Stimulated activated CD8-positive, alpha-beta memory T cell treated with anti-CD3 and anti-CD28 coated beads, Interleukin-12 subunit alpha, Interleukin-12 subunit beta, amount 100 ng/mL, for 24 hours (primary cell): ENCODE results near the gene NMUR1.
A peak's percentile ranks its signal among the peaks of the same experiment; 100 is the strongest.
"Not testable (repeated sequence)": the region's sequence is repeated elsewhere in the genome, so short reads cannot be mapped to it uniquely, and the experiment has no call there.

ENCODE experiments used
- DNase-seq: peaks from one replicate; pipeline ENCODE4 v3.0.0-alpha.2; 2020; ENCODE audit errors: extremely low read depth

NMUR1 gene, protein sequence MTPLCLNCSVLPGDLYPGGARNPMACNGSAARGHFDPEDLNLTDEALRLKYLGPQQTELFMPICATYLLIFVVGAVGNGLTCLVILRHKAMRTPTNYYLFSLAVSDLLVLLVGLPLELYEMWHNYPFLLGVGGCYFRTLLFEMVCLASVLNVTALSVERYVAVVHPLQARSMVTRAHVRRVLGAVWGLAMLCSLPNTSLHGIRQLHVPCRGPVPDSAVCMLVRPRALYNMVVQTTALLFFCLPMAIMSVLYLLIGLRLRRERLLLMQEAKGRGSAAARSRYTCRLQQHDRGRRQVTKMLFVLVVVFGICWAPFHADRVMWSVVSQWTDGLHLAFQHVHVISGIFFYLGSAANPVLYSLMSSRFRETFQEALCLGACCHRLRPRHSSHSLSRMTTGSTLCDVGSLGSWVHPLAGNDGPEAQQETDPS

DNA sequence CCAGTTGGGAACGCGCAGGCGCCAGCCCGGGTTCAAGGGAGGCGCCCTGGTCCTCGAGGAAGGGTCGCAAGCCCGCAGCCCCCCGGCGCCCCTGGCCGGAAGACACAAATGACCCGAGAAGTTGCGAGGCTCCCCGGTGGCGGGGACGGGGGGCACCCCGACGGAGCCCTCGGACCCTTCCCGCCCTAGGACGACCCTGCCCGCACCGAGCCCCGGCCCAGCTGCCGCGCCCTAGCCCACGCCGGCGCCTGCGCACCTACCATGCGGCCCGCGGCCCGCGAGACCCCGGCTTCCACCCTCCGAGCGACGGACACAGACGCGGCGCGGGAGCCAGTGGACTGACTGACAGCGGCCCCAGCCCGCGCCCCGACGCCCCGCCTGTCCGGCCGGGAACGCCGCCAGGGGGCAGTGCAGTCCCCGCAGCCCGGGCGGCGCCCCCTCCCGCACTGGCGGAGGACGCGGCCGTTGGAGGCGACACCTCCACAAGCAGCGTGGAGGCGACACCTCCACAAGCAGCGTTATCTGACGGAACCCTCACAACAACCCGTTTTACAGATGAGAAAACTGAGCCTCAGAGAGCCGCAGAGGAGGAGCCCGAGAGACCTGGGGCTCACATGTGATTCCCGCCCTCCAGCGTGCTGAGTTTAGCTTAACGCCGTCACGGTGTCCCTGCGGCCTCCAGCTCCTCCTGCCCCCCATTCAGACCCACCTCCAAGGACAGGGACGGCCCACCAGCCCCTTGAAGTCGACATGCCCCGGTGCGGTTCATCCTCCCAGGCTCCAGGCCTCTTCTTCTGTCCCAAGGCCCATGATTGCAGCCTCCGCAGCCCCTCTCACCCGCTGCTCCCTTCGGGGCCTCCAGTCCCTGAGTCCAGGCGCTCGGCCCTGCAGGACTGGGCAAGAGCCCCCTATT is at the start of gene NMUR1:
Gene NMUR1, minus strand, starts transcription at position 347 of the 913 bp plus-strand sequence. Its CDS starts 84 bp downstream, at position 263.
- DNase-seq, result peak; percentile 43

DNA sequence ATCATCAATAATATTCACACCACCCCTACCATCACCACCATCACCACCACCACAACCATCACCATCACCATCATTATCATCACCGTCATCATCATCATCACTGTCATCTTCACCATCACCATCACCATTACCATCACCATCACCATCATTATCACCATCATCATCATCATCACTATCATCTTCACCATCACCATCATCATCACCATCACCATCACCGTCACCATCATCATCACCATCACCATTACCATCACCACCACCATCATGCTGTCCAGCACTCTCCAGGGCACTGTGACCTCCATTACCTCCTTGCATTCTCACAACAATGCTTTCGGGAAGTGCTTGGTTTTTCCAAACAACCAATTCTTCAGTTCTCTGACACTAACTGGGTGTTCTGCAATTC is 49.3 kb upstream of the NMUR1 start:
- no peak for DNase-seq

DNA sequence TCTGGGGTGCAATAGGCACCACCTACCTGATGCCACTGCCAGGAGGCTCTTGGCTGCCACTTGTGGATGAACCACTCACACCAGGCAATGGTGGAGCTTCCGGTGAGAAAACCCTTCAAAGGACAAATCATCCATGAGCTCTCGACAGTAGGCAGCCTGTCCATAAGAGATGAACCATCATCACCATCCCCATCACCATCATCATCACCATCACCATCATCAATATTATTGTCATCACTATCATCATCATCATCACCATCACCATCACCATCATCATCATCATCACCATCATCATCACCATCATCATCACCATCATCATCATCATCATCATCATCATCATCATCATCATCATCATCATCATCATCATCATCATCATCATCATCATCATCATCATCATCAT is 48.4 kb upstream of the NMUR1 start:
- DNase-seq, result not testable (repeated sequence)

DNA sequence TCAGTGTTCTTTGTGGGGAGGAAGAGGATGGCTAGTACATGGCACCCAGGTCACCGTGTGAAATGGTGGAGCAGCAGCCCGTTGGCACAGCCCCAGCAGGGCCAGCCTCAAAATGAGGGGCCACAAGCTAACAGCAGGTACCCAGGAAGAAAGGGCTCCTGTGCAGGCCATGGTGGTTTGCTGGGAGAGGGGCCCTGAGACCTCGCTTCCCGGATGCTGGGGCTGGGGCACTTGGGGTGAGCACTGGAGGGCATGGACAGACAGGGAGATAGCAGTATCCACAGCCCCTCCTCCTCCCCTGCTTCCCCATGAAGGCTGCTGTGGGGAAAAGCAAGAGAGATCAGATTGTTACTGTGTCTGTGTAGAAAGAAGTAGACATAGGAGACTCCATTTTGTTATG is 46.2 kb upstream of the NMUR1 start:
- DNase-seq, result no peak

DNA sequence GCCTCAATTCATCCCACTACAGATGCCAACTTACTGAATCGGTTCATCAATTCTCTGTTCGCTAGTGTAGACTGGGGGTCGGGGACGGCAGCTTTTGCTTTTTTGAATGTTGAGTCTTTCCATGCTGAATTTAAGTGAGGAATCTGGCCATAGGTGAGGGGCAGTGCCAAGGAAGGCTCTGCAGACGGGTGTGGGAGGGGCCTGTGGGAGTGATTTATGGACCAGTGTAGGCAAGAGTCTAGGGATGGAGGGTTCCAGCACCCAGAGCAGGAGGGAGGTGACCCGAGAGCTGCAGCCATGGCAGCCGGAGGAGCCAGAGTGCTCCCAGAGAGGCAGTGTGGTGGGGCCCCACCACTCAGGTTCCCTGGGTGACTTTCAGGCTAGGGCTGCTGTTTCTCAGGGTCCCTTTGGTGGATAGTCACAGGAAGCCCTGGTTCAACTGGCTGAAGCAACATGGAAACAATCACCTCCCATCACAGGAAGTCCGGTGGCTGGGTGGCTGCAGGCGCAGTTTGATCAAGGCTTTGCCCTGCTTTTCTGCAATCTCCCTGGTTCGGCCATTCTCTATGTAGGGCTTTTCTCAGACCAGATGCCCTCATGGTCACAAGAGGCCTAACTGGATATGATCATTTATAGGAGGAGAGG is 45.5 kb upstream of the NMUR1 start:
- no peak for DNase-seq

DNA sequence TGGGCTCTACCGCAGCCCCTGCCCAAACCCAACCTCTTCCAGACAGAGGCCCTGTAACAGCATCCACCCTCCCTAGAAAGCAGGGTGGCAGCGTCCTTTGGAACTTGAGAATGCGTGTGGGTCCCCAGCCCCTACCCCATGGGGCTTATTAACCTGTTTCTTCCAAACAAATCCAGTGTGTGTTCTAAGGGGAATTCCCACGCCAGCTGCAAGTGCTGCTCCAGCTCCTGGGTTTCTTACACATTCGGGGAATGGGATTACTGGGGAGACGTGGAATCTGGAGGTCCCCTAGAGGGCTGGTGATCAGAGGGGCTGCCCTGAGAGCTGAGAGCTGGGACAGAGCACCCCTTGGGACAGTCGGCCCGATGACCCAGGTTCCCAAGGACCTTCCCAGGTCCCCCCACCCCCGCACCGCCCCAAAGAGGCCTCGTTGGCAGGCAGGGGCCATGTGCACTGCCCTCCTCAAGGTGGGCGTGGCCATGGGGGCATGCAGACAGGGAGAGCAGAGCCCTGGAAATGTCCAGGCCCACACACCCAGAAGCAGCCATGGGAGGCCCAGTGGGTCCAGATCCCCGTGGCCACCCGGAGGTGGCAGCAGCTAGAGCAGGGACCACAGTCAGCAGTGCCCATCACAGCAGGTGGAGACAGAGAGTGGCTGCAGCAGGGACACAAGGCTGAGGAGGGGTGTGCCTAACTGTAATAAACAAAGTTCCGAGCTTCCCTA is 43.6 kb upstream of the NMUR1 start:
- no peak for DNase-seq

DNA sequence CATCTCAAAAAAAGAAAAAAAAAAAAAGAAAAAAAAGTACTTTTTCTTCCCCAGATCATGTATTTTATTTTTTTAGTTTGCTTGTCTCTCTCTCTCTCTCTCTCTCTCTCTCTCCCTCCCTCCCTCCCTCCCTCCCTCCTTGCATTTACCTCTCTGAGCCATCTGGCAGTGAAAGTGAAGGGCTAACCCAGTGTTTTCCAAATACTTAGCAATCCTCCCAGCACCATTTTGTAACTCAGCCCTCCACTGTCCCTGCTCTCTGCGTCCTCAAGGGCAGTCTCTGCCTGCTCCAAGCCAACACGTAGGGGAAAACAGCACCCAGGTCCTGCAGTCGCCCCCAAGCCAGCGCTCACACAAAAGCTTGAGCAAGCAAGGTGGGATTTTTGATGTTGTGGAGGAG is 42.9 kb upstream of the NMUR1 start:
- no peak for DNase-seq

DNA sequence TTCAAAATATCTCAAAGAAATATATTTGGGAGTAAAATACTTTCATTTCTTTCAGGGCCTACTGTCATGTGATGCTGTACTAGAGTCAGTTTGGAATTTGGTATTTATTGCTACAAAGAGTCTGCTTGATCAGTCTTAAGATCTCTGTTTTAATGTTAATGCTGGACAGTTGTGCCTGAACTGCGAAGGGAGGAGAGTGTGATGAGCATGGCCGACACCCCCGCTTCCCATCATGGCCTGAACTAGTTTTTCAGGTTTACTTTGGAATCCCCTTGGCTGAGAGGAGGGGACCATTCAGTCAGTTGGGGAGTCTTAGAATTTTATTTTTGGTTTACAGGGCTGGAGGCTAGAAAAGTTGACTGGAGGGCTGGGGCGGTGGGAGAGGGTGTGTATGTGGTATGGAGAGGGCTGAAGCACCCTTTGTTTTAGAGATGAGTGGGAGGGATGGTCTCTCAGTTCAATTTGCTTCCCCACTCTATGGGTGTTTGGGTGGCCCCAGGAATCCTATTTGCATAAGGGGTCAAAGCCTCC is 41.5 kb upstream of the NMUR1 start:
- no peak for DNase-seq

DNA sequence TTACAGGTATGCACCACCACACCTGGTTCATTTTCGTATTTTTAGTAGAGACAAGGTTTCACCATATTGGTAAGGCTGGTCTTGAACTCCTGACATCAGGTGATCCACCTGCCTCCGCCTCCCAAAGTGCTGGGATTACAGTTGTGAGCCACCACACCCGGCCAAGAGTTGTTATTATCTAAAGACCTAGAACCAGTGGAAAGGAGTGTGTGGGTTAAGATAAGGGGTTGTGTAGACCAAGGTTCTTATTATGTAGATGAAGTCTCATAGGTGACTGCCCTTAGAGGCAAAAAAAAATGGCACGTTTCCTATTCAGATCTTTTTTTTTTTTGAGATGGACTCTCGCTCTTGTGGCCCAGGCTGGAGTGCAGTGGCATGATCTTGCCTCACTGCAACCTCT is 40.7 kb upstream of the NMUR1 start:
- not testable (repeated sequence) for DNase-seq

DNA sequence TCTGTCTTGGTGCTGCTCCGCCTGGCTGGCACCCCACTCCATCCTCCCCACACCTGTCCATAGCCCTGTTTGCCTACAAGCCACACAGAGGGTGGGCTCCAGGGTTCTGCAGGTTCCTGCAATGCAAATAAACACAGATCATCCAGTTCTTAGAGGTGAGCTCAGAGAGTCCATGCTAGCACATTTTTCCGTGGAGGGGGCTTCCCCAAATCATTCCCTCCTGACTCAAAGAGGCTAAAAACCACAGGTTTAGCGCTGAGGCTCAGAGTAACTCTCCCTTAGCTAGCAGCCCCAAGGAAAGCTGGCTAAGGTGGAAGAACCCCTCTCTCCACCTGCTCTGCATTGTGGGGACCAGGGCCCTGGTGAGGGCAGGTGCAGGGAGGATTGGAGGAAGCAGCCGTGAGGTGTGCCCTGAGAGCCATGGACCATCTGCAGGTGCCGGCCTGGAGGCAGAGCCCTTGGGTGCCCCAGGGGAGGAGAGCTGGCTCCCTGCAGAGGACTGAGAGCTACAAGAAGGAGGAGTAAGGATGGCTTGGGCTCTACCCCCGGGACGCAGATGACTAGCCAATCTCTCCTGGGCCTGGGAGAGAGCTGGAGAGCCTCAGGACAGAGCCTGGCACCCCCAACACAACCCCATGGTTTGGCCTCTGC is 38.7 kb upstream of the NMUR1 start:
- DNase-seq, result no peak

DNA sequence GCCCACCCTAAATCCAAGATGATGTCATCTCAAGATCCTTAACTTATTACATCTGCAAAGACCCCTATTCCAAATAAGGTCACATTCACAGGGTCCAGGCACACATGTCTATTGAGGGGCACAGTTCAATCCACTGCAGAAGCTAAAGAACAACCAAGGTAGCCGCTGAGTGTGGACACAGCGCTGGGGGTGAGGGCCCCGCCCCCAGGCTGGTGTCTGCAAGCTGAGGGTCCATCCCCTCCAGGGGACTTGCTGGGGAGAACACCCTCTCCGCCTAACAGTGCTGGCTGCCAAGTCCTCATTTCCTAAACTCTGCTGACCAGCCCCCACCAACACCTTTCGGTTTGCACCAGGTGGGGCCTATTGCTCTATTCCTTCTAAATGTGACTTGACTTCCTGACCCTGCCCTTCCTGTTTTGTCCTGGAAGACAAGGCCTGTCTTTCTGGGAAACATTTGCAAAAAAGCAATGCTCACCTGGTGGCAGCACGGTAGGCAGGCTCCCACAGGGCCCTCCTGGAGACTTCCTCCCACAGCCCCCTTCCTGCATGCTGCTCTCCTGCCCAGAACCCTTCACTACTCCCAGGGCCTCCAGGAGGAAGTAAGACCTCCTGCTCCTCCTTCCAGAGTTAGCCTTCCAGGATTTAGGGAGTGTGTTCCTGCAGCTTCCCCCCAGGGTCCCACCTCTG is 38.0 kb upstream of the NMUR1 start:
- no peak for DNase-seq

DNA sequence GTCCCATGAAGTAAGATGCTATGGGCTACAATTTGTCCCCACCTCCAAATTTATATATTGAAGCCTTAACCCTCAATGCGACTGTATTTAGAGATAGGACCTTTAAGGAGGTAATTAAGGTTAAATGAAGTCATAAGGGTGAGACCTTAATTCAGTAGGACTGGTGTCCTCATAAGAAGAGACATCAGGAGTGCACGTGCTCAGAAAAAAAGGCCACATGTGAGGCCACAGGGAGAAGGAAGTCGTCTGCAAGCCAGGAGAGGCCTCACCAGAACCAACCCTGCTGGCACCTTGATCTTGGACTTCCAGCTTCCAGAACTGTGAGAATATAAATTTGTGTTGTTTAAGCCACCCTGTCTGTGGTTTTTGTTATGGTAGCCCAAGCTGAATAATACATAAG is 36.9 kb upstream of the NMUR1 start:
- no peak for DNase-seq

DNA sequence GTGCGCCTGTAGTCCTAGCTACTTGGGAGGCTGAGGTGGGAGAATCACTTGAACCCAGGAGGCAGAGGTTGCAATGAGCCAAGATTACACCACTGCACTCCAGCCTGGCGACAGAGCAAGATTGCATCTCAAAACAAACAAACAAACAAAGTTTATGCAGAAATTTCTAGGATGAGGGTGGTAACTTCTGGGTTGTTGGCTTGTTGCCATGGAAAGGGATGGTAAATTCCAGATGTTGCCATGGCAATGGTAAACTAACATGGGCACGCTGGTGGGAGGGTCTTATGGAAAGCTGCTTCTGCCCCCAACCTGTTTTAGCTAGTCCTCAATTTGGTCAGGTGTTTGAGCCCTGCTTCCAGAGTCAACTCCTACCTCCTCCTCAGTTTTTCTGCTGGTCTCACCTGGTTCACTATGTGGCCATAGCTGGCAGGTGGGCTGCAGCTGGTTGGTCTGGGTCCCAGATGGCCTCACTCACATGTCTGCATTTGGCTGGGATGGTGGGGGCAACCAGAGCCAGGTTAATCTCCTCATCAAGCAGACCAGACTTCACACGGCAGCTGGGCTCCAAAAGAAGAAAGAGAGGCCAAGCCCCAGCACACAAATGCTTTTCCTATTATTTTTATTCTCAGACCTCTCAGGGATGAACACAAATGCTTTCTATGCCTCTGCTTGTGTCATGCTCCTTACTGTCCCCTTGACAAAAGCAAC is 35.8 kb upstream of the NMUR1 start:
- no peak for DNase-seq

DNA sequence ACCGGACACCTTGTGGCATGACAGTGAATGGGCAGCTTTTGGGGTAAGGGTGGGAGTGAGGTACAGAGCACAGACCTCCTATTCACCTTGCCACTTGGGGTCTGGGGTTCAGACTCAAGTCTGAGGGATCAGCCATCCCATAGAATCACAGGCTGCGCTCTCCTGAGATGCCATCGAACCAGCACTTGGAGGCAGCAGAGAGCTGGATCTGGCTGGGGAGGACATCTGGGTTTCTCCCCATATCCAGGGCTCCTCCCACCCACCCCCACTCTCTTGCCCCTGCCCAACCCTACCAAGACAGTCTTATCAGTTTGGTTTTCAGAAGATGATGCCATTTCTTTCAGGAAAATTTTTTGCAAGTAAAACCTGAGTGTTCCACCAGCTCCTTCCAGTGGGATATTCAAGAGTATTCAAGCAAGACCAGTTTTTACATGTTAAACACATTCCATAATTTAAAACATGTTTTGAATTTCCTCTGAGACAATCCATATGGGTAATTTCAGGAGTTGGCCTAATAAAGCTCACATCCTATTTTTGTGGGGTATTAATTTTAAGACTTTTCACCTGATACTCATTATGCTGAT is 33.2 kb upstream of the NMUR1 start:
- no peak for DNase-seq

DNA sequence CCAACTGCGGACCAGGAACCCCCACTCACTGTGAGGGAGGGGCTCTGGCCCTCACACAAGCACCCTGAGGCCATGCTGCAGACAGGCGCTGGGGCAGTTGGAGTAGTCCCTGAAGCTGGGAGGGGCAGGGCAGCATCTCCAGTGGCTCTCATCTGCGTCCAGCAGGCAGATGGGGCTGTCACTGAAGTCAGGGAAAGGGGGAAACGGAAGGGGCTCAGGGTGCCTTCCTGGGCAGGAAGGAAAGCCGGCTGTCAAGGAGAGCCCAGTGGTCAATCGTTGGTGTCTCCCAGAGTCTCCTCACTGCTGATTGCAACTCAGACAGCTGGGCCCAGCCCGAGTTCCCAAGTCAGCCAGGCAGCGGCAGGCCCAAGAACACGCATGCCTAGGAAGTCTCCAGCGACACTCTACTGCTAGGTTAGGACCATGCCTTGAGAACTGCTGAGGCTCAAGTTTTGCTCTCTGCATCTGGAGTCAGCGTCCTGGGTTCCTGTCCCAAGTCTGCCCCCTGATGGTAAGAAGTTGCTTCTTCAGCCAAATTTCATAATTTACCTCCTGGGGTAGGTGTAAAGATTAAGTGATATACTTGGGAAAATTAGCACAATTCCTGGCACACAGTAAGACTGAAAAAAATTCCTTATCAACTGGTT is 27.4 kb upstream of the NMUR1 start:
- no peak for DNase-seq

DNA sequence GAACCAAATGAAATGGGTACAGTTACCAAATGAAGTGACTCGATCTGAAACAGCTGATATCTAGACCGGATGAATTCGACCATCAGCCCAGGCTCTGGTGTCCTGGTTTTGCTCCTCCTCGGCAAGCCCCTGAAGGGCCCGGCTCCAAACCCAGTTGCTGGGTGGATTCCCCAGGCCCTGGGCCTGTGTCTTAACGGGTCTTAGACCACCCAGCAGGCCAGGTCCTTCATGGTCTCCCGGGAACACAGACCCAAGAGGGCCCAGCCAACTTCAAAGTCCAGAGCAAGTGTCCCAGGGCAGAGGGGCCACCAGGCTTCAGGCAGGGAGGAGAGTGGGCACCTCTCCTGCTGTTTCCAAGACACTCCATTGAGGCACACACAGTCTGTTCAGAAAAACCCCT is 26.7 kb upstream of the NMUR1 start:
- no peak for DNase-seq

DNA sequence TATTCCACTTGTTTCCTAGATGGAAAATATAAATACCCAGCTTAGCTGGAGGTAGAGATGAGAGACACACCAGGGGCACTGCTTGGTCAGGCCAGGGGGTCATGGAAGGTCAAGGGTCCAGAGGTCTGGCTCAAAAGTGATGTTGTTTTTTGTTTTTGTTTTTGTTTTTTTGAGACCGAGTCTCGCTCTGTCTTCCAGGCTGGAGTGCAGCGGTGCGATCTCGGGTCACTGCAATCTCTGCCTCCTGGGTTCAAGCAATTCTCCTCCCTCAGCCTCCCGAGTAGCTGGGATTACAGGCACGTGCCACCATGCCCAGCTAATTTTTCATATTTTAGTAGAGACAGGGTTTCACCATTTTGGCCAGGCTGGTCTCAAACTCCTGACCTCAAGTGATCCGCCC is 26.3 kb upstream of the NMUR1 start:
- DNase-seq, result not testable (repeated sequence)

DNA sequence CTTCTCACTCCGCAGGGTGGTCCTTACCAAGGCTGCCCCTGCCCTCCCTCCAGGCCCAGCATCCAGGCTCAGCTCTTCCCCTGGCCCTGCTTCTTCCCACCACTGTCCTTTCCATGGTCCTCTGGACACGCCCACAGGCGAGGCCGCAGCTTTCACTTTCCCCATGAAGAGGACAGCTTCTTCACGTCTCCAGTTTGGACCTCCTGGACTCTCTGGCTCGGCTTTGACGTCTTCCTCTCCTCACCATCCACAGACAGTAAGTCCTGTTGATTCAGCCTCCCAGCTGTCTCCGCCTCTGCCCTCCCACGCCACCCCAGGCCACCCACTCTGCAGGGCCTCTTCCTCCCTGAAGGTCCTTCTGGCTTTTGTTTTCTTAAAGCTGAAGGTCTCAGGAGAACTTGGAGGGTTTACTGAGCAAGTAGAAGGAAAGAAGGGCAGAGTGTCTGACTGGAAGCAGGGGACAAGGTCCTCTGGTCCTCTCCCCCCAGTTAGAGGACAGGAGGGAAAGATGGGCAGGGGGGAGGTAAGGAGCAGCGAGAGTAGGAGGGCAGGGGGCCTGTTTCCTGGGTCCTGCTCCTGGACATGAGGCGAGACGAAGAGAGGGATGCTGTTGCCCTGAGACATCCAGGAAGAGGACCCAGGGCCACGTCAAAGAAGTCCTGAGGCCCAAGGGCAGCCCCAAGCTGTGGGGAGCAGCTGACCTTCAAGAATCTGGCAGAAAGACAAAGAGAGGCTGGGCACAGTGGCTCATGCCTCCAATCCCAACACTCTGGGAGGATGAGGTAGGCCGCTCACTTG is 24.7 kb upstream of the NMUR1 start:
- no peak for DNase-seq
